Liver (tissue), 9 donors: ENCODE measurements around the gene EMC6. TPM values are rescaled to one million over a fixed set of nuclear protein-coding genes. Genes with fewer than 3 reads are reported as not detected.

ENCODE experiments used
- DNase-seq: peaks from one replicate; pipeline ENCODE4 v3.0.0-alpha.2; 2017; ENCODE audit warnings: low spot score
- H3K27ac ChIP-seq, 2 donors: one replicate each; pipeline ENCODE4 v1.7.0; 2013; ENCODE audit warnings: inconsistent platforms in 2 of 2, low read length in 2 of 2, control low read depth in 1 of 2, low read depth in 1 of 2, mild to moderate bottlenecking in 1 of 2
- H3K27me3 ChIP-seq, 4 donors: one replicate each; pipeline versions ENCODE4 v1.6.1 to v1.7.0; 2013; ENCODE audit warnings: low read length in 3 of 4, inconsistent platforms in 1 of 4, mild to moderate bottlenecking in 1 of 4, moderate library complexity in 1 of 4; ENCODE audit not compliant: control insufficient read depth in 4 of 4, insufficient read depth in 4 of 4
- H3K36me3 ChIP-seq, 4 donors: one replicate each; pipeline versions ENCODE4 v1.6.1 to v1.7.0; 2013; ENCODE audit warnings: low read length in 3 of 4, mild to moderate bottlenecking in 3 of 4, low read depth in 1 of 4, moderate library complexity in 1 of 4; ENCODE audit not compliant: control insufficient read depth in 4 of 4, insufficient read depth in 3 of 4
- H3K4me1 ChIP-seq, 4 donors: one replicate each; pipeline versions ENCODE4 v1.6.1 to v1.7.0; 2013; ENCODE audit warnings: low read length in 3 of 4, mild to moderate bottlenecking in 3 of 4, moderate library complexity in 1 of 4; ENCODE audit not compliant: control insufficient read depth in 4 of 4, insufficient read depth in 4 of 4
- H3K4me3 ChIP-seq, 3 donors: one replicate each; pipeline versions ENCODE4 v1.6.1 to v1.7.0; 2013; ENCODE audit warnings: low read length in 3 of 3, control low read depth in 1 of 3, low read depth in 1 of 3, mild to moderate bottlenecking in 1 of 3
- H3K9ac ChIP-seq, 2 donors: one replicate each; pipeline ENCODE4 v1.7.0; 2013; ENCODE audit warnings: low read length in 2 of 2, mild to moderate bottlenecking in 2 of 2, moderate library complexity in 2 of 2, control low read depth in 1 of 2, low read depth in 1 of 2
- H3K9me3 ChIP-seq, 4 donors: one replicate each; pipeline versions ENCODE4 v1.6.1 to v1.7.0; 2013; ENCODE audit warnings: low read length in 3 of 4; ENCODE audit not compliant: control insufficient read depth in 4 of 4
- CTCF ChIP-seq: fragments of 150-350 bp; IDR thresholded peaks from 2 replicates; pipeline ENCODE4 v1.5.1; 2017; ENCODE audit warnings: improper control_type of control experiment, low read depth, low read length; ENCODE audit not compliant: missing input control
- EGR1 ChIP-seq, 2 donors: IDR thresholded peaks; 2 replicates each; pipeline ENCODE4 v1.6.1; 2016 to 2018; ENCODE audit warnings: antibody characterized with exemption in 2 of 2, low read depth in 2 of 2
- FOXA1 ChIP-seq: IDR thresholded peaks from 2 replicates; pipeline ENCODE4 v1.6.1; 2016; ENCODE audit warnings: antibody characterized with exemption
- FOXA2 ChIP-seq: IDR thresholded peaks from 2 replicates; pipeline ENCODE4 v1.6.1; 2016; ENCODE audit warnings: antibody characterized with exemption
- GABPA ChIP-seq, 2 donors: IDR thresholded peaks in 1 of 2; conservative IDR thresholded peaks in 1 of 2; 2 replicates each; pipeline ENCODE4 v1.6.1; 2016; ENCODE audit warnings: antibody characterized with exemption in 2 of 2, mild to moderate bottlenecking in 1 of 2, moderate library complexity in 1 of 2
- HNF4A ChIP-seq, 2 donors: conservative IDR thresholded peaks; 2 replicates each; pipeline ENCODE4 v1.6.1; 2016; ENCODE audit warnings: antibody characterized with exemption in 2 of 2, mild to moderate bottlenecking in 2 of 2
- JUND ChIP-seq, 2 donors: IDR thresholded peaks; 2 replicates each; pipeline ENCODE4 v1.6.1; 2016; ENCODE audit warnings: antibody characterized with exemption in 2 of 2
- NR2F2 ChIP-seq: IDR thresholded peaks from 2 replicates; pipeline ENCODE4 v1.6.1; 2016; ENCODE audit warnings: antibody characterized with exemption
- RAD21 ChIP-seq, 2 donors: IDR thresholded peaks; 2 replicates each; pipeline ENCODE4 v1.6.1; 2016; ENCODE audit warnings: antibody characterized with exemption in 2 of 2, mild to moderate bottlenecking in 2 of 2
- SP1 ChIP-seq: IDR thresholded peaks from 2 replicates; pipeline ENCODE4 v1.6.1; 2018; ENCODE audit warnings: antibody characterized with exemption, mild to moderate bottlenecking
- TAF1 ChIP-seq: conservative IDR thresholded peaks from 2 replicates; pipeline ENCODE4 v1.6.1; 2016; ENCODE audit warnings: antibody characterized with exemption, mild to moderate bottlenecking
- ZBTB33 ChIP-seq: IDR thresholded peaks from 2 replicates; pipeline ENCODE4 v1.6.1; 2016; ENCODE audit warnings: antibody characterized with exemption
- WGBS: extraction: QIAGEN DNeasy Blood & Tissue Kit; methylation state at CpG from one replicate; pipeline ENCODE4 v1.1.7; 2013; 5-methylcytosine and 5-hydroxymethylcytosine counted together
- polyA plus RNA-seq, 2 donors: library from polyadenylated mRNA; stranded (reverse) in 1 of 2; unstranded in 1 of 2; fragments of 200-250 nt in 1 of 2; fragments of >200 nt in 1 of 2; fragmentation: Nextera tagmentation in 1 of 2; extraction: Ambion mirVana in 1 of 2; gene quantifications; one replicate each; pipeline versions ENCODE4 v1.2.1 to v1.2.3, GENCODE V29; 2013 to 2015
- total RNA-seq, 2 donors: library from RNA; depleted of rRNA; stranded (reverse); fragments of >200 nt; gene quantifications; one replicate each; pipeline ENCODE4 v1.2.3, GENCODE V29; 2014
- TF ChIP-seq, protein P1 (sequence below): IDR thresholded peaks from 2 replicates; pipeline ENCODE4 v1.6.1; 2016; ENCODE audit warnings: antibody characterized with exemption, mild to moderate bottlenecking
- TF ChIP-seq, protein P2 (sequence below): IDR thresholded peaks from 2 replicates; pipeline ENCODE4 v1.6.1; 2016; ENCODE audit warnings: antibody characterized with exemption
- donor health status: healthy.
- donor health status: healthy.
- donor health status: healthy.
- donor health status: healthy.
- donor health status: healthy.

Gene EMC6
- total and polyA plus RNA-seq, 4 donors, result 12.3 to 107 (median 47.6) TPM

- Histone ChIP-seq H3K9me3 (no peaks in the 10 kb centered on the region), H3K27me3 (no peaks in the 10 kb centered on the region), H3K4me3 (no peak overlapping the region), H3K9ac (no peak overlapping the region), H3K36me3 (no peaks in the 10 kb centered on the region), H3K27ac (no peak overlapping the region), H3K4me1 (no peaks in the 10 kb centered on the region)
- DNase-seq, result no peak
- TF ChIP-seq, protein P1, sequence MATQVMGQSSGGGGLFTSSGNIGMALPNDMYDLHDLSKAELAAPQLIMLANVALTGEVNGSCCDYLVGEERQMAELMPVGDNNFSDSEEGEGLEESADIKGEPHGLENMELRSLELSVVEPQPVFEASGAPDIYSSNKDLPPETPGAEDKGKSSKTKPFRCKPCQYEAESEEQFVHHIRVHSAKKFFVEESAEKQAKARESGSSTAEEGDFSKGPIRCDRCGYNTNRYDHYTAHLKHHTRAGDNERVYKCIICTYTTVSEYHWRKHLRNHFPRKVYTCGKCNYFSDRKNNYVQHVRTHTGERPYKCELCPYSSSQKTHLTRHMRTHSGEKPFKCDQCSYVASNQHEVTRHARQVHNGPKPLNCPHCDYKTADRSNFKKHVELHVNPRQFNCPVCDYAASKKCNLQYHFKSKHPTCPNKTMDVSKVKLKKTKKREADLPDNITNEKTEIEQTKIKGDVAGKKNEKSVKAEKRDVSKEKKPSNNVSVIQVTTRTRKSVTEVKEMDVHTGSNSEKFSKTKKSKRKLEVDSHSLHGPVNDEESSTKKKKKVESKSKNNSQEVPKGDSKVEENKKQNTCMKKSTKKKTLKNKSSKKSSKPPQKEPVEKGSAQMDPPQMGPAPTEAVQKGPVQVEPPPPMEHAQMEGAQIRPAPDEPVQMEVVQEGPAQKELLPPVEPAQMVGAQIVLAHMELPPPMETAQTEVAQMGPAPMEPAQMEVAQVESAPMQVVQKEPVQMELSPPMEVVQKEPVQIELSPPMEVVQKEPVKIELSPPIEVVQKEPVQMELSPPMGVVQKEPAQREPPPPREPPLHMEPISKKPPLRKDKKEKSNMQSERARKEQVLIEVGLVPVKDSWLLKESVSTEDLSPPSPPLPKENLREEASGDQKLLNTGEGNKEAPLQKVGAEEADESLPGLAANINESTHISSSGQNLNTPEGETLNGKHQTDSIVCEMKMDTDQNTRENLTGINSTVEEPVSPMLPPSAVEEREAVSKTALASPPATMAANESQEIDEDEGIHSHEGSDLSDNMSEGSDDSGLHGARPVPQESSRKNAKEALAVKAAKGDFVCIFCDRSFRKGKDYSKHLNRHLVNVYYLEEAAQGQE, result no peak
- peak; percentile 84 for TF ChIP-seq CTCF
- TF ChIP-seq RAD21 (IDR thresholded peaks at IDR 0.05), result peak; percentile 71 to 84
- no peak for TF ChIP-seq TAF1
- TF ChIP-seq, protein P2, sequence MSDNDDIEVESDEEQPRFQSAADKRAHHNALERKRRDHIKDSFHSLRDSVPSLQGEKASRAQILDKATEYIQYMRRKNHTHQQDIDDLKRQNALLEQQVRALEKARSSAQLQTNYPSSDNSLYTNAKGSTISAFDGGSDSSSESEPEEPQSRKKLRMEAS, result no peak
- WGBS, result 37% methylated on average over 10 of the region's 10 CpGs
Observed at GRCh38 chr17:3683054-3683511, 14.5 kb downstream of the EMC6 start.

DNA sequence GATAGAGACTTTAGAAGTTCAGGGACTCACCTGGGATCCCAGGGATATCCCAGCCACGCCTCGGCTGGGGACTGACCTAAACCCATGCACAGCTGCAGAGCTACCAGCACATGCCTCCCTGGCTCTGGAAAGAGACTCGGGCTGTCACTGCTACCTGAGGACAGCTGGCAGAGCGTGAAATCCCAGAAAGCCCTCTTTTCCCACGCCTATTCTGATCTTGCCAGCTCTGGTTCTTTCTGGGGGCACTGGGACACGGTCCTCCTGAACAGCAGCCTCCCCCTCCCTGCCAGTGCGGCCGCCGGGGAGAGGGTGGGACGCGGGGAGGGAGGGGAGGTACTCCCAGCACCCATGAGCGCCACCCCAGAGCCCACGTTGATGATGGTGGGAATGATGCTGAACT is 16.6 kb downstream of the EMC6 start:
- H3K36me3 ChIP-seq, result no peaks in the 10 kb centered on the region
- H3K4me3 ChIP-seq, result no peak overlapping the region
- no peak overlapping the region for H3K27ac ChIP-seq
- no peaks in the 10 kb centered on the region for H3K9me3 ChIP-seq
- TF ChIP-seq RAD21 (IDR thresholded peaks at IDR 0.05), result no peak
- no peak for TF ChIP-seq JUND (IDR thresholded peaks at IDR 0.05)
- no peak for TF ChIP-seq HNF4A (conservative IDR thresholded peaks at IDR 0.05)
- TF ChIP-seq SP1, result no peak
- TF ChIP-seq FOXA2, result no peak
- no peak for TF ChIP-seq GABPA (IDR thresholded peaks at IDR 0.05 in 1 of 2, conservative IDR thresholded peaks at IDR 0.05 in 1 of 2)
- no peak for TF ChIP-seq CTCF
- TF ChIP-seq EGR1 (IDR thresholded peaks at IDR 0.05; ENCODE audit: low read depth in 2 of 2), result no peak
- TF ChIP-seq FOXA1, result no peak
- TF ChIP-seq ZBTB33, result no peak
- no peak for TF ChIP-seq TAF1
- TF ChIP-seq NR2F2, result no peak
- H3K4me1 ChIP-seq, result no peaks in the 10 kb centered on the region
- H3K27me3 ChIP-seq, result no peaks in the 10 kb centered on the region
- no peak overlapping the region for H3K9ac ChIP-seq
- DNase-seq, result no peak
- WGBS, result 43% methylated on average over 13 of the region's 13 CpGs
